GM12891 (cell line): Measurements from ENCODE around the gene TGOLN2.

ENCODE experiments used
- POLR2A ChIP-seq: IDR thresholded peaks from 2 replicates; pipeline ENCODE4 v1.6.1; 2011; ENCODE audit warnings: low read depth, low read length, control low read depth
- POLR2AphosphoS5 ChIP-seq: IDR thresholded peaks from 2 replicates; pipeline ENCODE4 v1.6.1; 2011; ENCODE audit warnings: low read depth, low read length, control low read depth

- TF ChIP-seq POLR2A (no peak), POLR2AphosphoS5 (no peak)
Measured at GRCh38 chr2:85273738-85274731, 53.8 kb downstream of the TGOLN2 start.
